ENCODE results near the gene RAB3IL1. TPM values are rescaled to one million over a fixed set of nuclear protein-coding genes. Genes with fewer than 3 reads are reported as not detected.
A peak's percentile ranks its signal among the peaks of the same experiment; 100 is the strongest.

The RAB3IL1 gene
- total RNA-seq, 4 donors from 2014 or later = 6.1 to 10.9 (median 7.8) TPM

GRCh38 chr11:61919705-61920631 lies 2.6 kb upstream of the RAB3IL1 start:
- no peak for TF ChIP-seq POLR2A (IDR thresholded peaks at IDR 0.05)
- TF ChIP-seq, protein P1, sequence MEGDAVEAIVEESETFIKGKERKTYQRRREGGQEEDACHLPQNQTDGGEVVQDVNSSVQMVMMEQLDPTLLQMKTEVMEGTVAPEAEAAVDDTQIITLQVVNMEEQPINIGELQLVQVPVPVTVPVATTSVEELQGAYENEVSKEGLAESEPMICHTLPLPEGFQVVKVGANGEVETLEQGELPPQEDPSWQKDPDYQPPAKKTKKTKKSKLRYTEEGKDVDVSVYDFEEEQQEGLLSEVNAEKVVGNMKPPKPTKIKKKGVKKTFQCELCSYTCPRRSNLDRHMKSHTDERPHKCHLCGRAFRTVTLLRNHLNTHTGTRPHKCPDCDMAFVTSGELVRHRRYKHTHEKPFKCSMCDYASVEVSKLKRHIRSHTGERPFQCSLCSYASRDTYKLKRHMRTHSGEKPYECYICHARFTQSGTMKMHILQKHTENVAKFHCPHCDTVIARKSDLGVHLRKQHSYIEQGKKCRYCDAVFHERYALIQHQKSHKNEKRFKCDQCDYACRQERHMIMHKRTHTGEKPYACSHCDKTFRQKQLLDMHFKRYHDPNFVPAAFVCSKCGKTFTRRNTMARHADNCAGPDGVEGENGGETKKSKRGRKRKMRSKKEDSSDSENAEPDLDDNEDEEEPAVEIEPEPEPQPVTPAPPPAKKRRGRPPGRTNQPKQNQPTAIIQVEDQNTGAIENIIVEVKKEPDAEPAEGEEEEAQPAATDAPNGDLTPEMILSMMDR (IDR thresholded peaks at IDR 0.05) = no peak
- peak; percentile 25 to 87 for DNase-seq (ENCODE audit: low spot score in 2 of 2)
- whole genome bisulfite sequencing, 2 donors = 64 to 69% methylated on average over 10 to 13 of the region's 13 CpGs
- intact Hi-C loops (cut with DNase I; ENCODE audit: low total_unique reads) = no loop called here
- no peak overlapping the region for H3K4me3 ChIP-seq (ENCODE audit: low read depth, poor library complexity, severe bottlenecking)

DNA sequence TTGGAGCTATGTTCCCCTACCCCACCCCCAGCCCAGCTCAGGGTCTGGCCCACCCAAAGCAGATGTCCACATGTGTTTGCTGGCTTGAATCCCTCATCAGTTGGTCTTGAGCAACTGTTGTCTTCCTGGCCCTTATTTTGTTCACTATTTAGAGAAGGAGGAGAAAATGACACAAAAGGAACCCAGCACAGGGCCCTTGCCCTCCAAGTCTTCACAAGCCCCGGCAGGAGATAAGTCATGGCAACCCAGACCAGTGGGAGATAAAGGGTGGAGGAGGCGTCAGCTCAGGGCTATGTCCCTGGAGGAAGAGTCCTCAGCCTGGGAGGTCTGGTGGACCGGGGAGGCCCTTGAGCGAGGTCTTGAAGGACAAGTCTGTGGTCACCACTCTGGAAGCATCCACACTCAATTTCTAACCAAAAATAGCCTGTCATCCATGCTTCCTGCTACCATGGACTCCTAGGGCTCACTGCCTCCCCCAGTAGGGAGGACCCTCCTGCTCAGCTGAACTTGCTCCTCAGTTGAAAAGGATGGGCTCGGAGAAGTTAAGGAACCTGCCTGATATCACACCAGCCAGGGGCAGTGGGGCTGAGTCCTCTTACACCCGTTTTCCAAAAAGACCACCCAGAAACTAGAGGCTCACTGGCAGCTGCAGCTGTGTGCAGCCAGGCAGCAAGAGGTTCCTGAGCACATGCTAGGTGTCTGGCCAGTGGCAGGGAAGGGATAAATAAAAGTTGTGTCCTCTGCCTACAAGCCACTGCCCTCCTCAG lies 1.8 kb upstream of the RAB3IL1 start:
- DNase-seq (ENCODE audit: low spot score in 2 of 2) = peak; percentile 65 to 90
- H3K4me3 ChIP-seq (ENCODE audit: low read depth, poor library complexity, severe bottlenecking) = no peak overlapping the region
- WGBS, 2 donors = 58% methylated on average over 6 of the region's 6 CpGs
- no peak for TF ChIP-seq POLR2A (IDR thresholded peaks at IDR 0.05)
- TF ChIP-seq, protein P1 (IDR thresholded peaks at IDR 0.05) = no peak
- intact Hi-C loops (cut with DNase I; ENCODE audit: low total_unique reads) = no loop called here

- 75 to 79% methylated on average over 14 of the region's 14 CpGs for WGBS, 2 donors
- intact Hi-C loops (cut with DNase I; ENCODE audit: low total_unique reads) = no loop called here
- TF ChIP-seq POLR2A (IDR thresholded peaks at IDR 0.05) = no peak
- TF ChIP-seq, protein P1 (IDR thresholded peaks at IDR 0.05) = no peak
- no peak overlapping the region for H3K4me3 ChIP-seq (ENCODE audit: low read depth, poor library complexity, severe bottlenecking)
- DNase-seq (ENCODE audit: low spot score in 2 of 2) = peak; percentile 14 to 82
Observed at GRCh38 chr11:61918251-61918937, 1.0 kb upstream of the RAB3IL1 start.

DNA sequence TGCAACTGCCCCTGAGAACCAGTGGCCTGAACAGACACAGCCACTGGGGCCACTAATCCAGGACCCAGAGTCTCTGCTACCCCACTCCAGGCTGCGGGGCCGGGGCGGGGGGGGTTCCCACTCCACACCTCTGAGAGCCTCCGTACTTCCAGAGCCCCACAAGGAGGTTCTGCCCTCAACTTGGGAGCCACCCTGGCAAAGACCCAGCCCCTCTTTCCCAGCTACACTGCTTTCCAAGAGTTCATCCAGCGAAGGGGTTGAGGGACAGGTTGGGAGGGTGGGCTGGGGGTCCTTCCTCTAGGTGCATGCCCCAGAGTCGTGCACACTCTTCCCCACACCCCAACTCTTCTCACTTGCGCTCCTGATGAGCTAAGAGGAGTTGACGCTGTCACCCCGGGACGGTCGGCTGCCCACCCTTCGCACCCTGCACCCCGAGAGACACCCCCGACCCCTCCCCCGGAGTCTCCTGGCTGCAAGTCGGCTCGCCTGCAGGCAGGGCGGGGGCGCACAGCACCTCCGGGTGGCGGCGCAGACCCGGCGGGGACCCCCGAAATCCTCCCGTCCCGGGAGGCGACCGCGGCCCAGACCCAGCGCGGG lies 531 bp downstream of the RAB3IL1 start:
- peak in 1 of 2 donors; percentile 88 for DNase-seq (ENCODE audit: low spot score in 2 of 2)

More for the DNA sequence above, 531 bp downstream of the RAB3IL1 start:
- WGBS, 2 donors = 5 to 10% methylated on average over 16 to 30 of the region's 32 CpGs
- intact Hi-C loops (cut with DNase I; ENCODE audit: low total_unique reads) = no loop called here
- TF ChIP-seq, protein P1 (IDR thresholded peaks at IDR 0.05) = no peak
- no peak for TF ChIP-seq POLR2A (IDR thresholded peaks at IDR 0.05)
- H3K4me3 ChIP-seq (ENCODE audit: low read depth, poor library complexity, severe bottlenecking) = peak overlapping the region; percentile 43
